HepG2 (cell line): ENCODE data around the gene WEE1. TPM values are rescaled to one million over a fixed set of nuclear protein-coding genes. Genes with fewer than 3 reads are reported as not detected.

Experiments used
- BCL6 ChIP-seq: IDR thresholded peaks from 2 replicates; pipeline ENCODE4 v1.6.1; 2016; ENCODE audit warnings: missing genetic modification reagents, missing compliant biosample characterization
- CENPT ChIP-seq: sonication (generic); formaldehyde crosslinking; IDR thresholded peaks from 2 replicates; pipeline ENCODE4 v1.8.0; 2022; ENCODE audit warnings: low read depth, mild to moderate bottlenecking, moderate library complexity, missing genetic modification reagents
- CHD4 ChIP-seq: fragments of 200-600 bp; sonication (generic); IDR thresholded peaks from 2 replicates; pipeline ENCODE4 v1.7.0; 2017; ENCODE audit warnings: mild to moderate bottlenecking, low read length, borderline replicate concordance
- HMGXB4 ChIP-seq, 2 experiments: sonication (generic) in 1 of 2; formaldehyde crosslinking in 1 of 2; IDR thresholded peaks; 2 replicates each; pipeline versions ENCODE4 v1.4.0 to v1.6.1; 2018 to 2020; ENCODE audit warnings: missing genetic modification reagents in 2 of 2, borderline replicate concordance in 1 of 2, low read depth in 1 of 2, mild to moderate bottlenecking in 1 of 2, missing biosample characterization in 1 of 2
- HOXA7 ChIP-seq: sonication (generic); formaldehyde crosslinking; IDR thresholded peaks from 2 replicates; pipeline ENCODE4 v1.8.1; 2022; ENCODE audit warnings: mild to moderate bottlenecking, missing genetic modification reagents, moderate library complexity
- MXD1 ChIP-seq: sonication (generic); formaldehyde crosslinking; IDR thresholded peaks from 2 replicates; pipeline ENCODE4 v1.4.0; 2020; ENCODE audit warnings: mild to moderate bottlenecking, missing genetic modification reagents
- SMYD3 ChIP-seq: sonication (generic); formaldehyde crosslinking; IDR thresholded peaks from 2 replicates; pipeline ENCODE4 v1.8.1; 2023; ENCODE audit warnings: mild to moderate bottlenecking, missing genetic modification reagents
- SNAPC4 ChIP-seq: sonication (generic); formaldehyde crosslinking; IDR thresholded peaks from 2 replicates; pipeline ENCODE4 v1.4.0; 2020; ENCODE audit warnings: mild to moderate bottlenecking, missing genetic modification reagents
- TBX3 ChIP-seq: fragments of 450-650 bp; IDR thresholded peaks from 2 replicates; pipeline ENCODE4 v1.6.1; 2017; ENCODE audit warnings: antibody characterized with exemption, mild to moderate bottlenecking, inconsistent platforms, borderline replicate concordance
- TCF7 ChIP-seq: sonication (generic); IDR thresholded peaks from 2 replicates; pipeline ENCODE4 v1.6.1; 2016; ENCODE audit warnings: antibody characterized with exemption, low read depth
- ZNF12 ChIP-seq: sonication (generic); formaldehyde crosslinking; IDR thresholded peaks from 2 replicates; pipeline ENCODE4 v1.5.0; 2020; ENCODE audit warnings: missing genetic modification reagents
- ZNF737 ChIP-seq: sonication (generic); formaldehyde crosslinking; IDR thresholded peaks from 2 replicates; pipeline ENCODE4 v1.5.0; 2020; ENCODE audit warnings: missing genetic modification reagents, mild to moderate bottlenecking, borderline replicate concordance
- ZNF746 ChIP-seq: sonication (generic); formaldehyde crosslinking; IDR thresholded peaks from 2 replicates; pipeline ENCODE4 v1.8.0; 2022; ENCODE audit warnings: mild to moderate bottlenecking, missing genetic modification reagents
- polyA plus RNA-seq, 8 experiments: library from polyadenylated mRNA; depleted of rRNA in 3 of 8; stranded (reverse) in 7 of 8; unstranded in 1 of 8; fragments of >200 nt; fragmentation: Illumina TruSeq in 4 of 8; extraction: Trizol in 4 of 8; gene quantifications; 2 replicates each; pipeline versions ENCODE4 v1.2.1 to v1.2.3, GENCODE V29; 2011 to 2016; ENCODE audit warnings: low read depth in 4 of 8, missing spikeins in 1 of 8, mixed read lengths in 1 of 8; ENCODE audit not compliant: insufficient read depth in 1 of 8
- total RNA-seq, 5 experiments: library from RNA; depleted of rRNA; stranded (reverse); fragments of >200 nt; fragmentation: Illumina TruSeq; extraction: Trizol; gene quantifications; 2 replicates each; pipeline ENCODE4 v1.2.3, GENCODE V29; 2016; ENCODE audit warnings: low read depth in 1 of 5
- TF ChIP-seq, protein P1 (sequence below): sonication (generic); formaldehyde crosslinking; IDR thresholded peaks from 2 replicates; pipeline ENCODE4 v1.8.1; 2022; ENCODE audit warnings: mild to moderate bottlenecking, missing genetic modification reagents
- TF ChIP-seq, protein P2 (sequence below): sonication (generic); formaldehyde crosslinking; IDR thresholded peaks from 2 replicates; pipeline ENCODE4 v1.5.0; 2020; ENCODE audit warnings: missing genetic modification reagents
- TF ChIP-seq, protein P3 (sequence below): sonication (generic); formaldehyde crosslinking; IDR thresholded peaks from 2 replicates; pipeline ENCODE4 v1.5.1; 2020; ENCODE audit warnings: missing genetic modification reagents, mild to moderate bottlenecking, borderline replicate concordance

Gene WEE1
- total and polyA plus RNA-seq, 2 of the 13 experiments (the other 11 are each of a cell fraction or from before 2014, with no cell fraction given): 31.4 to 63.7 TPM

GRCh38 chr11:9613118-9613829 is 39.8 kb downstream of the WEE1 start (continued):
- no peak for TF ChIP-seq ZNF737
- TF ChIP-seq ZNF746: no peak; the same call in 1 of the 2 replicates
- TF ChIP-seq, protein P1, sequence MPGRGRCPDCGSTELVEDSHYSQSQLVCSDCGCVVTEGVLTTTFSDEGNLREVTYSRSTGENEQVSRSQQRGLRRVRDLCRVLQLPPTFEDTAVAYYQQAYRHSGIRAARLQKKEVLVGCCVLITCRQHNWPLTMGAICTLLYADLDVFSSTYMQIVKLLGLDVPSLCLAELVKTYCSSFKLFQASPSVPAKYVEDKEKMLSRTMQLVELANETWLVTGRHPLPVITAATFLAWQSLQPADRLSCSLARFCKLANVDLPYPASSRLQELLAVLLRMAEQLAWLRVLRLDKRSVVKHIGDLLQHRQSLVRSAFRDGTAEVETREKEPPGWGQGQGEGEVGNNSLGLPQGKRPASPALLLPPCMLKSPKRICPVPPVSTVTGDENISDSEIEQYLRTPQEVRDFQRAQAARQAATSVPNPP: no peak; the same call in 1 of the 2 replicates
- no peak for TF ChIP-seq CENPT (CRISPR knock-in tag)
- TF ChIP-seq SNAPC4 (CRISPR knock-in tag): no peak; the same call in 1 of the 2 replicates
- TF ChIP-seq HOXA7 (CRISPR knock-in tag): no peak
- TF ChIP-seq BCL6 (CRISPR knock-in tag): peak; percentile 31; the same call in 1 of the 2 replicates
- no peak for TF ChIP-seq CHD4
- no peak for TF ChIP-seq ZNF12 (CRISPR knock-in tag)
- TF ChIP-seq, protein P2, sequence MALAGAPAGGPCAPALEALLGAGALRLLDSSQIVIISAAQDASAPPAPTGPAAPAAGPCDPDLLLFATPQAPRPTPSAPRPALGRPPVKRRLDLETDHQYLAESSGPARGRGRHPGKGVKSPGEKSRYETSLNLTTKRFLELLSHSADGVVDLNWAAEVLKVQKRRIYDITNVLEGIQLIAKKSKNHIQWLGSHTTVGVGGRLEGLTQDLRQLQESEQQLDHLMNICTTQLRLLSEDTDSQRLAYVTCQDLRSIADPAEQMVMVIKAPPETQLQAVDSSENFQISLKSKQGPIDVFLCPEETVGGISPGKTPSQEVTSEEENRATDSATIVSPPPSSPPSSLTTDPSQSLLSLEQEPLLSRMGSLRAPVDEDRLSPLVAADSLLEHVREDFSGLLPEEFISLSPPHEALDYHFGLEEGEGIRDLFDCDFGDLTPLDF: peak; percentile 66; the same call in 1 of the 2 replicates
- TF ChIP-seq TBX3: no peak
- TF ChIP-seq SMYD3 (CRISPR knock-in tag): no peak
- TF ChIP-seq, protein P3, sequence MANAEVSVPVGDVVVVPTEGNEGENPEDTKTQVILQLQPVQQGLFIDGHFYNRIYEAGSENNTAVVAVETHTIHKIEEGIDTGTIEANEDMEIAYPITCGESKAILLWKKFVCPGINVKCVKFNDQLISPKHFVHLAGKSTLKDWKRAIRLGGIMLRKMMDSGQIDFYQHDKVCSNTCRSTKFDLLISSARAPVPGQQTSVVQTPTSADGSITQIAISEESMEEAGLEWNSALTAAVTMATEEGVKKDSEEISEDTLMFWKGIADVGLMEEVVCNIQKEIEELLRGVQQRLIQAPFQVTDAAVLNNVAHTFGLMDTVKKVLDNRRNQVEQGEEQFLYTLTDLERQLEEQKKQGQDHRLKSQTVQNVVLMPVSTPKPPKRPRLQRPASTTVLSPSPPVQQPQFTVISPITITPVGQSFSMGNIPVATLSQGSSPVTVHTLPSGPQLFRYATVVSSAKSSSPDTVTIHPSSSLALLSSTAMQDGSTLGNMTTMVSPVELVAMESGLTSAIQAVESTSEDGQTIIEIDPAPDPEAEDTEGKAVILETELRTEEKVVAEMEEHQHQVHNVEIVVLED: peak; percentile 46; the same call in 1 of the 2 replicates
- no peak for TF ChIP-seq MXD1 (CRISPR knock-in tag)
- no peak for TF ChIP-seq TCF7
- TF ChIP-seq HMGXB4 (CRISPR knock-in tag; IDR thresholded peaks at IDR 0.05; ENCODE audit: borderline replicate concordance in 1 of 2, low read depth in 1 of 2): peak; percentile 70 to 94; a peak in 3 of 4 replicates
